Heart right ventricle (tissue), 16 donors: Measurements from ENCODE around the gene OR5K4. TPM values are rescaled to one million over a fixed set of nuclear protein-coding genes. Genes with fewer than 3 reads are reported as not detected.

Source experiments
- ATAC-seq, 8 donors: fragments of 200-7000 bp; cut with Tn5 transposase; one replicate each; pipeline ENCODE4 v1.9.1; 2020; ENCODE audit warnings: mild to moderate bottlenecking in 8 of 8, moderate library complexity in 8 of 8, moderate number of reproducible peaks in 1 of 8
- DNase-seq, 2 donors: peaks; one replicate each; pipeline ENCODE4 v3.0.0-alpha.2; 2020
- H3K27ac ChIP-seq, 10 donors: fragments of 200-600 bp; sonication (generic) in 2 of 10; one replicate each; pipeline versions ENCODE4 v1.5.0 to v1.8.0; 2020 to 2022; ENCODE audit warnings: mild to moderate bottlenecking in 3 of 10
- H3K27me3 ChIP-seq, 7 donors: fragments of 200-600 bp; one replicate each; pipeline ENCODE4 v1.8.0; 2021 to 2022; ENCODE audit warnings: mild to moderate bottlenecking in 2 of 7
- H3K36me3 ChIP-seq, 9 donors: fragments of 200-600 bp; sonication (generic) in 1 of 9; one replicate each; pipeline versions ENCODE4 v1.5.0 to v1.8.0; 2020 to 2022; ENCODE audit warnings: mild to moderate bottlenecking in 2 of 9
- H3K4me1 ChIP-seq, 9 donors: fragments of 200-600 bp; sonication (generic) in 1 of 9; one replicate each; pipeline versions ENCODE4 v1.5.0 to v1.8.0; 2020 to 2022; ENCODE audit warnings: mild to moderate bottlenecking in 4 of 9
- H3K4me3 ChIP-seq, 10 donors: fragments of 200-600 bp; sonication (generic) in 2 of 10; one replicate each; pipeline versions ENCODE4 v1.5.0 to v1.8.0; 2020 to 2022; ENCODE audit warnings: mild to moderate bottlenecking in 7 of 10, moderate library complexity in 2 of 10
- H3K9me3 ChIP-seq, 11 donors: fragments of 200-600 bp in 10 of 11; sonication (generic) in 2 of 11; one replicate each; pipeline versions ENCODE4 v1.5.0 to v1.8.0; 2013 to 2022; ENCODE audit warnings: mild to moderate bottlenecking in 2 of 11, control low read depth in 1 of 11, moderate library complexity in 1 of 11
- WGBS, 2 donors: extraction: QIAGEN DNeasy Blood & Tissue Kit; methylation state at CpG; one replicate each; pipeline ENCODE4 v1.1.7; 2013; ENCODE audit warnings: inconsistent platforms in 1 of 2; 5-methylcytosine and 5-hydroxymethylcytosine counted together
- intact Hi-C, 10 donors: fragments of 100-400 bp; cut with DNase I; formaldehyde crosslinking; loops; one replicate each; pipeline versions ENCODE4 v1.11.1 to v1.14.2; 2022
- polyA plus RNA-seq, 2 donors: library from polyadenylated mRNA; stranded (reverse); fragments of 200-250 nt; gene quantifications; one replicate each; pipeline ENCODE4 v1.2.3, GENCODE V29; 2013
- total RNA-seq, 10 donors: library from RNA; stranded (reverse); fragmentation: NEBNext Ultra II Directional in 3 of 10; extraction: Animal tissue kit (Norgen Biotek cat#: 25700) in 3 of 10; gene quantifications; one replicate each; pipeline versions ENCODE4 v1.2.1 to v1.2.4, GENCODE V29; 2021 to 2023
- TF ChIP-seq, protein P1 (sequence below), 9 donors: fragments of 200-600 bp; sonication (generic) in 2 of 9; IDR thresholded peaks; one replicate each; pipeline versions ENCODE4 v1.5.0 to v1.8.0; 2021 to 2022; ENCODE audit warnings: antibody characterized with exemption in 9 of 9, mild to moderate bottlenecking in 5 of 9, moderate library complexity in 1 of 9
- donor health status: Arrhythmogenic right ventricular cardiomyopathy.
- donor health status: ischemic (EF 13 %, LVEDD 7.1; RV severe dilation, severe dysfunction).
- donor health status: healthy with polysubstance abuse.
- donor health status: DM: no; HTN: yes; CAD: no.
- donor health status: DM: no; HTN: no; CAD: no.
- donor health status: ischemic (EF 25% LVEDD 6.9; RV normal size, moderate dysfunction).
- donor health status: ischemic (EF 25% LVEDD 5.7; RV mildly dilated, moderate dysfunction).
- donor health status: healthy.
- donor health status: DM: yes; HTN: yes; CAD: no.
- donor health status: Ischemic cardiomyopathy.
- donor health status: ischemic (EF 35%, LVEDD 5.7; RV mildly dilated, moderate dysfunction).
- donor health status: nonischemic (EF 11% LVEDD 7.7; RV severe dilation, severe dysfunction).
- donor health status: DM: yes; HTN: yes; CAD: no.
- donor health status: PGD.
- donor health status: ischemic (EF 29% LVEDD 5.4; RV normal size, mild dysfunction).
- donor health status: nonischemic (EF 23%, LVEDD 6.1; RV moderate dilation, normal function).

Gene OR5K4
- total and polyA plus RNA-seq, 12 donors, result not detected

DNA sequence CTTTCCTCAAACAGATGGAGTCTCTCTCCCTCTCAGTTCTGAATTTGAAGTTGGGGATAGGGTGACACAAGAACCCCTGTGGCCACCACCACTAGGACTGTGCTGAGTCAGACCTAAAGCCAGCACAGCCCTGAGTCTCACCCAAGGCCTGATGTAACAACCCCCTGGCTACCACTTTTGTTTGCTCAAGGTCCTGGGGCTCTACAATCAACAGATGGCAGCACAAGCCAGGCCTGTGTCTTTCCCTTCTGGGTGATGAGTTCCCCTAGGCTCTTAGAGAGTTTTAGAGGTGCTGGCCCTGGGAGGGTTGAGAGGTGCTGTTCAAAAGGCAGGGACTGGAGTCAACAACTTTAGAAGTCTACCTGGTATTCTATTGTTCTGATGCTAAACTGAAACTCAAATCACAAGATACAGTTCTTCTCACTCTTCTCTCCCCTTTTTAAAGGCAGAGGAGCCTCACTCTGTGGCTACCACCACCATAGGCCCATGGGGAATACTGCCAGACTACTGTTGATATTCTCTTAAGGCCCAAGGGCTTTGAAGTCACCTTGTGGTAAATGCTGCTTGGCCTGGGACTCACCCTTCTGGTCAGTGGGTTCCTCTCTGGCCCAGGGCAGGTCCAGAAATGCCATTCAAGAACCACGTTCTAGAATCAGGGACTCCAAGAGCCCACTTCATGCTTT is 6.5 kb downstream of the OR5K4 start:
- DNase-seq, result no peak
- H3K36me3 ChIP-seq, result no peaks in the 10 kb centered on the region
- H3K27me3 ChIP-seq, result no peaks in the 10 kb centered on the region
- TF ChIP-seq, protein P1, sequence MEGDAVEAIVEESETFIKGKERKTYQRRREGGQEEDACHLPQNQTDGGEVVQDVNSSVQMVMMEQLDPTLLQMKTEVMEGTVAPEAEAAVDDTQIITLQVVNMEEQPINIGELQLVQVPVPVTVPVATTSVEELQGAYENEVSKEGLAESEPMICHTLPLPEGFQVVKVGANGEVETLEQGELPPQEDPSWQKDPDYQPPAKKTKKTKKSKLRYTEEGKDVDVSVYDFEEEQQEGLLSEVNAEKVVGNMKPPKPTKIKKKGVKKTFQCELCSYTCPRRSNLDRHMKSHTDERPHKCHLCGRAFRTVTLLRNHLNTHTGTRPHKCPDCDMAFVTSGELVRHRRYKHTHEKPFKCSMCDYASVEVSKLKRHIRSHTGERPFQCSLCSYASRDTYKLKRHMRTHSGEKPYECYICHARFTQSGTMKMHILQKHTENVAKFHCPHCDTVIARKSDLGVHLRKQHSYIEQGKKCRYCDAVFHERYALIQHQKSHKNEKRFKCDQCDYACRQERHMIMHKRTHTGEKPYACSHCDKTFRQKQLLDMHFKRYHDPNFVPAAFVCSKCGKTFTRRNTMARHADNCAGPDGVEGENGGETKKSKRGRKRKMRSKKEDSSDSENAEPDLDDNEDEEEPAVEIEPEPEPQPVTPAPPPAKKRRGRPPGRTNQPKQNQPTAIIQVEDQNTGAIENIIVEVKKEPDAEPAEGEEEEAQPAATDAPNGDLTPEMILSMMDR (IDR thresholded peaks at IDR 0.05), result no peak
- H3K4me1 ChIP-seq, result no peaks in the 10 kb centered on the region
- intact Hi-C loops, result no loop called here
- H3K27ac ChIP-seq, result no peak overlapping the region
- WGBS, 2 donors, result 29 to 69% methylated on average over 1 of the region's 1 CpG
- H3K9me3 ChIP-seq, result peaks cover 0 to 41% (median 22%) of the 10 kb centered on the region in 11 donors
- no peak overlapping the region for H3K4me3 ChIP-seq
- ATAC-seq, result no peak

DNA sequence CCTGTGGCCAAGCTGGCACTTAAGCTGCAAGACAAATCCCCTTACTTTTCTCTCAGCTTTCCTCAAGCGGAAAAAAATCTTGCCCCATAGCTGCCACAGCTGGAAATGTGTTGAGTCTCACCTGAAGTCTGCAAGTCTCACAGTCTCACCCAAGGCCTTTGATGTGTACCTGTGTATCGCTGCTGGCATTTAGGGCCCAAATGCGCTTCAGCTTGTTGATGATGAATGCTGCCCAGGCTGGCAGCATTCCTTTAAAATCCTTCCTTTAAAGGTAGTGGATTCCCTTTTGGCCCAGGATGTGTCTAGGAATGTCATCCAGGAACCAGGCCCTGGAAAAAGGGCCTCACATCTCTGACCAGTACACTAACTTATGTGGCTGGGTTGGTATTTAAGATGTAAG is 7.0 kb downstream of the OR5K4 start:
- ATAC-seq, result no peak
- intact Hi-C loops, result no loop called here
- 95 to 96% methylated on average over 3 of the region's 3 CpGs for WGBS, 2 donors
- no peak for DNase-seq
- Histone ChIP-seq H3K27ac (no peak overlapping the region), H3K9me3 (peaks cover 0 to 47% (median 23%) of the 10 kb centered on the region in 11 donors), H3K27me3 (no peaks in the 10 kb centered on the region), H3K4me3 (no peak overlapping the region), H3K4me1 (no peaks in the 10 kb centered on the region), H3K36me3 (no peaks in the 10 kb centered on the region)
- TF ChIP-seq, protein P1 (IDR thresholded peaks at IDR 0.05), result no peak

DNA sequence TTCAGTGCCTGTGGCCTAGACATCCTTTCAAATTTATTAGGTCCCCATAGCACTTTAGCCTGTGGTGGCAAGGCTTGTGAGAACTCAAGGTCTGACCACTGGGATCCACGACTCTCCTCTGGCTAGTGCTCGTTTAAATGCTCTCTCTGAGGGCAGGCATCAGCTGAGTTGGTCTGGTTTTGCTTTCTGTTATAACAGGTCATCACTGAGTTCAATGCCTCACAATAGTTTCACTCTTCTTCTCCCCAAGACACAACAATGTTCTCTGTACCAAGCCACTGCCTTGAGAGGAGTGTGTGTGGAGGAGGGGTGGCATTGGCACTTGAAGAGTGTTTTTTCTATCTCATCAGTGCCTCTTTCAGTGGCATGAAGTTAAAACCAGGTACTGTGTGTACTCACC is 7.6 kb downstream of the OR5K4 start:
- ATAC-seq, result no peak
- no peak for DNase-seq
- Histone ChIP-seq H3K36me3 (no peaks in the 10 kb centered on the region), H3K27ac (no peak overlapping the region), H3K27me3 (no peaks in the 10 kb centered on the region), H3K4me1 (no peaks in the 10 kb centered on the region), H3K4me3 (no peak overlapping the region), H3K9me3 (peaks cover 0 to 47% (median 23%) of the 10 kb centered on the region in 11 donors)
- intact Hi-C loops, result no loop called here
- TF ChIP-seq, protein P1 (IDR thresholded peaks at IDR 0.05), result no peak
- WGBS, 2 donors, result 52 to 57% methylated on average over 2 of the region's 2 CpGs

DNA sequence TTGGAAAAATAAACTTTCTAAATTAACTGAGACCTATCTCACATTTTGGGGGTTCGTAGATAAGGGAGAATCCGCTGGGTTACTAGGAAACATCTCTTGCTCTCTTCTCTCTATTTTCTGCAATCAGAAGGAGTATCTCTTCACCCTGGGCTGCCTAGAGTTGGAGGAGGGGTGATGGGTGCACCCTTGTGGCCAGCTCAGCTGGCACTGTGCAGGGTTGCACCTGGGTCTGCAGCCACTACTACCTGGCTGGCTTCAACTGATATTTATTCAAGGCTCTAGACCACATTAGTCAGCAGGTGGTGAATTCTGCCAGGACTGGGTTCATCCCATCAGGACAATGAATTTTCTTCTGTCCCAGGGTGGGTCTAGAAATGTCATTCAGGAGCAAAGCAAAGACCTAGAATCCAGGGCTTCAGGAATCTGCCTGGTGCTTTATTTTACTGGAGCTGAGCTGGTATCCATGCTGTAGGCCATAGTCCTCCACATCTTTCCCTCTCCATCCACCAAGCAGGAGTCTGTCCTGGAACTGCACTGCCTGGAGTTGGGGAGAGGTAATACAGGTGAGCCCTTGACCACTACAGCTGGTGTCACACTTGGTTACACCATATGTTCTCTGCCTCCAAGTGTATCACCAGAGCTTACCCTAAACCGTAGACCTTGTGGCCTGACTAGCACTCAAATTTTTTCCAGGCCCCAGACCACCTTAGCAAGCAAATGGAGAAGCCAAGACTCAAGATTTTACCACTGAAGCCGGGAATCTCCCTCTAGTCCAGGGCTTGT is 14.0 kb downstream of the OR5K4 start:
- 74 to 80% methylated on average over 4 of the region's 4 CpGs for WGBS, 2 donors
- Histone ChIP-seq H3K4me1 (no peaks in the 10 kb centered on the region), H3K4me3 (no peak overlapping the region), H3K9me3 (peaks cover 0 to 15% (median 0%) of the 10 kb centered on the region in 11 donors), H3K27ac (no peak overlapping the region), H3K27me3 (no peaks in the 10 kb centered on the region), H3K36me3 (no peaks in the 10 kb centered on the region)
- TF ChIP-seq, protein P1 (IDR thresholded peaks at IDR 0.05), result no peak
- DNase-seq (no peak), ATAC-seq (no peak)
- intact Hi-C loops, result no loop called here
